Neutrophil (primary cell): ENCODE results near the gene RSAD2.
"Not testable (repeated sequence)": the region's sequence is repeated elsewhere in the genome, so short reads cannot be mapped to it uniquely, and the experiment has no call there.

Experiments
- H3K27ac ChIP-seq: fragments of 200-600 bp; sonication (generic); 2 replicates; pipeline ENCODE4 v1.5.1; 2016; ENCODE audit warnings: mild to moderate bottlenecking, moderate library complexity
- H3K27me3 ChIP-seq: fragments of 200-600 bp; sonication (generic); 2 replicates; pipeline ENCODE4 v1.6.0; 2016; ENCODE audit warnings: mild to moderate bottlenecking
- H3K36me3 ChIP-seq: fragments of 200-600 bp; sonication (generic); 2 replicates; pipeline ENCODE4 v1.5.1; 2017
- H3K4me1 ChIP-seq, 2 experiments: fragments of 200-600 bp in 1 of 2; sonication (generic) in 1 of 2; 1 replicate in 1 of 2; 2 replicates in 1 of 2; pipeline versions ENCODE4 v1.5.1 to v1.6.1; 2013 to 2016; ENCODE audit warnings: low read depth in 1 of 2, low read length in 1 of 2, mild to moderate bottlenecking in 1 of 2, moderate library complexity in 1 of 2; ENCODE audit not compliant: control insufficient read depth in 1 of 2, insufficient read depth in 1 of 2
- H3K4me3 ChIP-seq, 2 experiments: fragments of 200-600 bp in 1 of 2; sonication (generic) in 1 of 2; 1 replicate in 1 of 2; 2 replicates in 1 of 2; pipeline ENCODE4 v1.5.1; 2013 to 2016; ENCODE audit warnings: low read depth in 1 of 2, low read length in 1 of 2, mild to moderate bottlenecking in 1 of 2, moderate library complexity in 1 of 2
- H3K9me3 ChIP-seq: fragments of 200-600 bp; sonication (generic); 2 replicates; pipeline ENCODE4 v1.5.1; 2016
- CTCF ChIP-seq: fragments of 200-600 bp; sonication (generic); IDR thresholded peaks from 2 replicates; pipeline ENCODE4 v1.5.1; 2016; ENCODE audit warnings: antibody characterized with exemption

The RSAD2 gene

GRCh38 chr2:6932206-6932605, 54.6 kb downstream of the RSAD2 start:
- no peaks in the 10 kb centered on the region for H3K27me3 ChIP-seq
- H3K9me3 ChIP-seq = no peaks in the 10 kb centered on the region
- no peak overlapping the region for H3K27ac ChIP-seq
- peaks cover 55 to 61% of the 10 kb centered on the region in 2 experiments for H3K4me1 ChIP-seq
- no peak overlapping the region for H3K4me3 ChIP-seq
- no peak for TF ChIP-seq CTCF
- no peaks in the 10 kb centered on the region for H3K36me3 ChIP-seq

- H3K27ac ChIP-seq = no peak overlapping the region
- no peaks in the 10 kb centered on the region for H3K9me3 ChIP-seq
- no peaks in the 10 kb centered on the region for H3K27me3 ChIP-seq
- no peak overlapping the region for H3K4me3 ChIP-seq
- TF ChIP-seq CTCF = no peak
- peaks cover 61 to 67% of the 10 kb centered on the region in 2 experiments for H3K4me1 ChIP-seq
- H3K36me3 ChIP-seq = no peaks in the 10 kb centered on the region
Observed at GRCh38 chr2:6932828-6933227, 55.3 kb downstream of the RSAD2 start.

- TF ChIP-seq CTCF = no peak
- Histone ChIP-seq H3K4me3 (peak overlapping the region in 1 of 2 experiments; percentile 23), H3K27me3 (no peaks in the 10 kb centered on the region), H3K27ac (peak overlapping the region; percentile 72), H3K9me3 (no peaks in the 10 kb centered on the region), H3K36me3 (no peaks in the 10 kb centered on the region), H3K4me1 (peaks cover 55 to 66% of the 10 kb centered on the region in 2 experiments)
Observed at GRCh38 chr2:6933911-6934310, 56.3 kb downstream of the RSAD2 start.

- Histone ChIP-seq H3K4me3 (peak overlapping the region; percentile 21 to 23), H3K27ac (peak overlapping the region; percentile 72), H3K36me3 (no peaks in the 10 kb centered on the region), H3K4me1 (peaks cover 55 to 61% of the 10 kb centered on the region in 2 experiments), H3K27me3 (no peaks in the 10 kb centered on the region), H3K9me3 (no peaks in the 10 kb centered on the region)
- no peak for TF ChIP-seq CTCF
Observed at GRCh38 chr2:6934345-6934744, 56.8 kb downstream of the RSAD2 start.

- H3K4me1 ChIP-seq = peaks cover 55% of the 10 kb centered on the region in 2 experiments
- no peaks in the 10 kb centered on the region for H3K9me3 ChIP-seq
- TF ChIP-seq CTCF = no peak
- H3K27ac ChIP-seq = peak overlapping the region; percentile 72
- H3K27me3 ChIP-seq = no peaks in the 10 kb centered on the region
- peak overlapping the region; percentile 21 to 23 for H3K4me3 ChIP-seq
- no peaks in the 10 kb centered on the region for H3K36me3 ChIP-seq
Observed at GRCh38 chr2:6934758-6935651, 57.4 kb downstream of the RSAD2 start.

- Histone ChIP-seq H3K4me1 (peaks cover 51 to 55% of the 10 kb centered on the region in 2 experiments), H3K27ac (peak overlapping the region; percentile 72)
- H3K9me3 ChIP-seq, H3K36me3 ChIP-seq, H3K4me3 ChIP-seq, H3K27me3 ChIP-seq: not testable (repeated sequence)
Observed at GRCh38 chr2:6935652-6936020, 58.1 kb downstream of the RSAD2 start.
